HG03060 (cell line): Measurements from ENCODE around the gene IGSF21.
"Not testable (repeated sequence)": the region's sequence is repeated elsewhere in the genome, so short reads cannot be mapped to it uniquely, and the experiment has no call there.

Source experiments
- ATAC-seq: cut with Tn5 transposase; IDR thresholded peaks from one replicate; pipeline ENCODE4 v1.9.1; 2021; ENCODE audit warnings: low read depth, moderate number of reproducible peaks; ENCODE audit not compliant: unreplicated experiment

IGSF21 gene

GRCh38 chr1:18413541-18414305, 306.1 kb downstream of the IGSF21 start:
- ATAC-seq, result no peak

- no peak for ATAC-seq
Measured at GRCh38 chr1:18414321-18414720, 306.7 kb downstream of the IGSF21 start.

- ATAC-seq, result no peak
Measured at GRCh38 chr1:18414872-18415447, 307.4 kb downstream of the IGSF21 start.

GRCh38 chr1:18415448-18416027, 307.9 kb downstream of the IGSF21 start:
- no peak for ATAC-seq

- not testable (repeated sequence) for ATAC-seq
Measured at GRCh38 chr1:18416126-18416525, 308.5 kb downstream of the IGSF21 start.

GRCh38 chr1:18417316-18418269, 310.0 kb downstream of the IGSF21 start:
- no peak for ATAC-seq

GRCh38 chr1:18419113-18419844, 311.7 kb downstream of the IGSF21 start:
- no peak for ATAC-seq

- ATAC-seq, result no peak
Measured at GRCh38 chr1:18419845-18420184, 312.2 kb downstream of the IGSF21 start.

GRCh38 chr1:18422076-18422777, 314.6 kb downstream of the IGSF21 start:
- no peak for ATAC-seq

- no peak for ATAC-seq
Measured at GRCh38 chr1:18422954-18423353, 315.4 kb downstream of the IGSF21 start.

- ATAC-seq, result no peak
Measured at GRCh38 chr1:18426580-18426979, 319.0 kb downstream of the IGSF21 start.
